HG03520 (cell line): ENCODE results near the gene EXOC1L.

ENCODE experiments used
- ATAC-seq: cut with Tn5 transposase; IDR thresholded peaks from one replicate; pipeline ENCODE4 v1.9.1; 2021; ENCODE audit warnings: mild to moderate bottlenecking, moderate library complexity; ENCODE audit not compliant: unreplicated experiment

EXOC1L gene, protein sequence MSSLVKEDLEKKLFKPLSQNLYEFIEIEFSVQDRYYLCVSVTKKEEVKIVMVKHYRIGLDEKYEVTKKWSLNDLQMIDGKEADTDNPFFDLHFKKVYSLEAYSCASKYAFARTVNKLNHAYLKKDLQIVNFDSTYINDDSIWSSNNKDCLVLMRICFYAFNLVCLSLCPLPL

DNA sequence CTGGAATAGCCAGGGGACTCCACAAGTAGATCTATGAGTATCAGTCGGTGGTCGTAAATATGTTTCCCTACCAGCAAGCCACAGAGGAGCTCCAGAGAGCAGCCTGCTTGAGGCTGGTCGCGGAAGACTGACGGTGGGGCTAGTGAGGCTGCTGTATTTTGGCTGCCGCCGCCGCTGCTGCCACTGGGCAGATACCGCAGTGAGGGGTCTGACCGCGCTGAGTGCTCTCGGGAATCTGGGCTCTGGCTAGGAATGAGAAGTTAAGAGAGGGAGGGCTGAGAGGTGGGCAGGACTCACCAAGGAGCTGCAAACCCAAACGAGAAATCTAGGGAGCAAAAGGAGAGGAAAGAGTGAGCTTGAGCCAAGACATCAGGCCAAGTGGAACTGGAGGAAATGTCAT is at the start of gene EXOC1L:
EXOC1L (plus strand) TSS at position 157 of the 400 bp plus-strand sequence; CDS start at position 394, 237 bp downstream.
- no peak for ATAC-seq

DNA sequence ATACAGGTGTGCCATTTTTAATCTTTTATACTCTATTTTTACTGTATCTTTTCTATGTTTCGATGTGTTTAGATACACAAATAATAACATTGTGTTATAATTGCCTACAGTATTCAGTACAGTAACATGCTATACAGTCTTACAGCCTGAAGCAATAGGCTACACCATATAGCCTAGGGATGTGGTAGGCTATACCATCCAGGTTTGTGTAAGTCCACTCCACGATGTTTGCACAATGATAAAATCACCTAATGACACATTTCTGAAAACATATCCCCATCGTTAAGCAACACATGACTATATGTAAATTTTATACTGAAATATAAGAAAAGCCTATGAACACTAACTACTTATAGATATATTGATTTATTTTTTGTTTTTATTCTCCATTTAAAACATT is 48.9 kb upstream of the EXOC1L start:
- no peak for ATAC-seq

DNA sequence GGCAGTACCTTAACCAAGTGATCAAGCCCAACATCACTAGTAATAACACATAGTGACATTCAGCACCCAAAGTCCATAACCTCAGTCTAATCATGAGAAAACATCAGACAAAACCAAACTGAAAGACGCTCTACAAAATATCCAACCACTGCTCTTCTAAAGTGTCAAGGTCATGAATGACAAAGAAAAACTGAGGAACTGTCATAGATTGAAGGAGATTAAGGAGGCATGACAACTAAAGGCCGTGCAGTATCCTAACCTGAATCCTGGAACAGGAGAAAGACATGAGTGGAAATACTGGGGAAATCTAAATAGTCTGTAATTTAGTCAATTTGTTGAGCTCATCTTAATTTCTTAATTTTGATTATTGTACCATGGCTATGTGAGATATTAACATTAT is 38.2 kb upstream of the EXOC1L start:
- no peak for ATAC-seq

DNA sequence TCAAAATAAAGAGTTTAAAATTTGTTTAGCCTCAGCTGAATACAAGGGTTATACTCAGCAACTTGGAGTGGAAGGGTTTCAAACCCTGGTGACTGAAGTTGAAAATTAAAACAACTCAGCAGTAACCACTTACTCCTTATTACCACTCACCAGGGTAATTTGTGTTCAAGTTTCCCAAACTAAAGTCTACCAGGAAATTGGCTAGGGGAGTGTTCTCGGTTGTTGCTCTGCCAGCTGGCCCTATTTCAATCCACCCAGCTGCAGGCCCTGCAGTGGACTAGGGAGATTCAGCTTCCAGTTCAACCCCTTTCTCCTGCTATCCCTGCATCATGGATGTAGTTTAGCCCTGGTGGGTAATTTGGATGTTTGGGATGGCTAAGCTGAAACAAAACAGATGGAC is 37.8 kb upstream of the EXOC1L start:
- no peak for ATAC-seq

DNA sequence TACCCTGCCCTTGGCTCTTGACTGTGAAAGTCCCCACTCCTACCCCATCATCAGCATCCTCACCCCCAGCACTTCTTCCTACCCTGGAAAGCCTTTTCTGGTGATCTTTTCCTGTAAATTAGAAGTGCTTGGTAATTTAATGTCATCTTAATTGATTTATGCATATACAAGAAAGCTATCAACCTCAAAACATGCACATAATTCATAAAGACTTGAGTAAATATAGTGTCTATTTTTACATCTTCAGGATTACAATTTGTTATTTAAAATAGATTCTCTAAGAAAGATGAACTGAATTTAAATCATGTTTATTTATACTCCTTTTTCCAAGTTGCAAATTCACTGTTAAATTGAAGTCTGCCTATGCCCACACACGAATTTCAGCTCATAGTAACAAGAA is 36.0 kb upstream of the EXOC1L start:
- ATAC-seq: no peak

DNA sequence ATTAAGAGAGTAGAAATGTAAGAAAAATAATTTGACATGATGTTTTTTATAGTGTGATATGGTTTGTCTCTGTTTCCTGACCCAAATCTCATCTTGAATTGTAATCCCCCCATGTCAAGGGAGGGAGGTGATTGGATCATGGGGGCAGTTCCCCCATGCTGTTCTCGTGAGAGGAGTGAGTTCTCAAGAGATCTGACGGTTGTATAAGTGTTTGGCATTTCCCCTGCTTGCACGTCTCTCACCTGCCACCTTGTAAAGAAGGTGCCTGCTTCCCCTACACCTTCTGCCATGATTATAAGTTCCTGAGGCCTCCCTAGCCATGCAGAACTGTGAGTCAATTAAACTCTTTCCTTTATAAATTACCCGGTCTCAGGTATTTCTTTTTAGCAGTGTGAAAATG is 34.8 kb upstream of the EXOC1L start:
- no peak for ATAC-seq

DNA sequence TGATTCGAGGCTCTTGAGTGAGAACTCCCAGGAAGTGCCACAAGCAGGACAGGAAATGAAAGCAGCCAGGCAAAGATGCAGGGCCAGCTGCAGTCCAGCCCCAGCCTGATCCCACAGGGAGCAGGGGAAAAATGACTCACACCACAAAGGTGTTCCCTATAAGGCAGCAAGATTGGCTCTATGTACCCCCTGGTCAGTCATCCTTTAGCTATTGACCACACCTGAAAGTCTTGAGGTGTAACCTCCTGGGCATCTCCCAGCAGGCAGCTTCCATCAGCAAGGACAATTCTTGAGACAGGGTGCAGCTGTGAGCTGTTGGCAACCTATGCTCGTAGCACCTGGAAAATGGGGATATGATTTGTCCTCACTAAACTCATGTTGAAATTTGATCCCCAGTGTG is 27.9 kb upstream of the EXOC1L start:
- ATAC-seq: no peak

DNA sequence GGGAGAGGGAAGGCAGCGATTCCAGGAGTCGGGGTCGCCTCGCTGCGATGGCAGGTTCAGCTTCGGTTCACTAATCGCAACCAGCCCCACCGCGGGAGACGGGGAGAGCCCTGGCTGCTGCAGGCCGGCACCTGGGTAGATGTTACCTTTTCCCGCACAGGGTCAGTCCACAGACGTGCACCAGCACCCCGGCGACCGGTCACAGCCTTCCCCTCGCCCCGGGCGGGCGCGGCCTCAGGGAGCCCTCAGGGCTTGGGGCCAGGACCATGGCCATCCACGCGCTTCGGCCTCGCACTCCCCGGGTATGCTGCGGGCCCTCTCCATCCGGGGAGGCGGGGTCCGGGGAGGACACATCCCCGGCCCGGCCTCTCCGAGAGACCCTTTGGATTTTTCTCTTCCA is 26.1 kb upstream of the EXOC1L start:
- no peak for ATAC-seq

DNA sequence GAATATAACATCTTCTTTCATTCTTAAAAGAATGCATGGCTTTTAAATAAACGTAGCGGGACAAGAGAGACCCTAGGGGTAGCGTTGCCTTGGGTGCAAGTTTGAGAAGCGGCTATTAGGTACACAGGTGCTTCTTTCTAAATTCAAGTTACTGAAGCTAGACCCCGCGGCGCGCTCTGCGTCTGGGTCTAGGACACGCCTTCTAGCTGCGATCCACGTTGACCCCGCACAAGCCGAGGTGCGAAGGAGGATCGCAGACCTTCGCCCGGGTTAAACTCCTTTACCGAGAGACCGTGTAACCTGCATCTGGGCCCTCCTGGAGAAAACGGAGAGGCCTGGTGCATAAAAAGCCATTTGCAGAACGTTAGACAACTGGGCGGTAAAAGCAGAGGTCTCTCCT is 25.5 kb upstream of the EXOC1L start:
- ATAC-seq: no peak

DNA sequence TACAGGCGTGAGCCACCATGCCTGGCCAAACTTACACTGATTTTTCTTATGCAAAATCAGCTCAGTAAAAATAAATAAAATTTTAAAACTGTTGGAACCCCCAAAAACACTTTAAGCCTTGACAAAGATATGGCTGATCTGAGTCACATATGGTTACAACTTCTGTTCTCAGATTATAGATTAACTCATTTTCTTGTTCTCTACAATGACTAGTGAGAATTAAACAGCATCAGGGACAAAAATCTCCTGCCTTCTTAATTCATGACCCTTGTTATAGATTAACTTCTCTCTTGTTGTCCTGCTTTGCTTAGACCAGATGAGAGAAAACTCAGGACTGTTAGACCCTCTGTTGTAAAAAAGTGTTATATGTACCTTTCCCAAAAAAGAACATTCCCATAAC is 24.2 kb upstream of the EXOC1L start:
- ATAC-seq: no peak

DNA sequence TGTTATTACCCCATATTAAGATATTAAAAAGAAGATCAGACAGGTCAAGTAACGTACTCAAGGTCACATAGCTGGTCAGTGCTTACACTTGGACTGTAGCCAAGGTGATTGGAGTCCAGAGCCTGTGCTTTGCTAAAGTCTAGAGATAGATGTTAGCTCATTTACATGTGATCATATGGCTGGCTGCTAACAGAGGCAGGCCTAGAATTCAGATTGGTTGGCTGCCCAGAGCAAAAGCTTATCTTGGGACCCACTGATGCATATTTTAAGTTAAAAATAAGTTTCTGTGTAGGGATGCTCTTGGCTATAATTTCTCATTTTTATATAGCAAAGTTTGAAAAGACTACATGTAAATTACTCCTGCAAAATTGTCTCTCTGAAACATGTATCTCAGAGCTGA is 18.1 kb upstream of the EXOC1L start:
- no peak for ATAC-seq

DNA sequence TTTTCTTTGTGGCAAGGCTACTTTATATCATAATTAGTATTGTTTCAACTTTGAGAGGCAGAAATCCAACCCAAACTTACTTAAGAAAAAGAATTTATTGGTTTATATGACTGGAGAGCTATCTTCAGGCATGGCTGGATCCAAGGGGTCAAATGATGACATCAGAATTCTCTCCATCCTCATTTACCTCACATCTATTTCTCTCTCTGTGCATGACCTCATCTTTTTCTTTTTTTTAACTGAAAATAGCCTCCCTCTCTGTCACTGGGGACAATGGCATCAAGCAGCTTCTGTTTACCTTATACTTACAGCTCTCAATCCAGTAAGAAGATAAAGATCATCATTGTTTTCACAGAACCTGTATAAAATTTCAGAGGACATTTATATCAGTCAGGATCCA is 12.0 kb upstream of the EXOC1L start:
- ATAC-seq: no peak

DNA sequence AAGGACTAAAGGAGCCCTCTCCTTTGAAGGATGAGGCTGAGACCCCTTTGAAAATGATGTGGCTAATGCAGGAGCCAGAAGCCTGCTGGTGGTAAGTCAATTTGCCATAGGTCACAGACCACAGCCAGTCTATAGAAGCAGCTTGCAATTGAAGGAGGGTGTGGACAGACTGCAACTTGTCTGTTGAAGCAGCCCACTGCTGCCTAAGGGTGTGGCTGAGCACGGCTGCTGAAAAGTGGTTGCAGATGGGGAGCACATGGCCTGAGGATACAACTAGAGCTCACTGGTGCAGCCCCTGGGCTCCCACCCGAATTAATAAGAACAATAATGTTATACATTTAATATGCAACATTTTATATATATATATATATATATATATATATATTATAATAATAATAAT is 11.4 kb upstream of the EXOC1L start:
- no peak for ATAC-seq

DNA sequence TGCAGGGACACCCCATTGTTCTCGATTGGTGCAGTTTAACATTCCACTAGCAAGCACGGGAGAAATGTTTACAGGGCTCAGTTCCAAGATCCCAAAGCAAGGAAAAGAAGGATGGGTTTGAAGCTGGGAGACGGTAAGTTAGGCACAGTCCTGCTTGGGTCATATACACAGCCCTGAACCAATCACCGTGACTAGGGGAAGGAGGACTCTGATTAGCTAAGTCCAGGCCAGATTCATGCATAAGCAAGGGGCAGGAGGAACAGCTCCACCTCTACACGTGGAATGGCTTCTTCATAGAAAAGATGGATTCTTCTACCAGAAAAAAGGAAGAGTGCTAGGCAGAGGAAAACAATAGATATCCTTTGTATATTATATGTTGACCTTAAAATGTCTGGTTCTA is 11.0 kb upstream of the EXOC1L start:
- ATAC-seq: no peak

DNA sequence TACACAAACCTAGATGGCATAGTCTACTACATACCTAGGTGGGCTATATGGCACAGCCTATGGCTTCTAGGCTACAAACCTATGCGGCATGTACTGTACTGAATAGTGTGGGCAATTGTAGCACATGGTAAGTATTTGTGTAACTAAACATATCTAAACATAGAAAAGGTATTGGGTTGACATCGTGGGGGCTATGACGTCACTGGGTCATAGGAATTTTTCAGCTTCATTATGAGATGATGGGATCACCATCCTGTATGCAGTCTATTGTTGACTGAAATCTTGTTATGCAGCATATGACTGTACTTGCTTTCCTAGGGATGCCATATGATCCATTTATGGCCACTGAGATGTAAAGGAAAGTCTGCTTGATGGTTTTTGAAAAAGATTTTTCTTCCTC is 1.9 kb upstream of the EXOC1L start:
- ATAC-seq: no peak

DNA sequence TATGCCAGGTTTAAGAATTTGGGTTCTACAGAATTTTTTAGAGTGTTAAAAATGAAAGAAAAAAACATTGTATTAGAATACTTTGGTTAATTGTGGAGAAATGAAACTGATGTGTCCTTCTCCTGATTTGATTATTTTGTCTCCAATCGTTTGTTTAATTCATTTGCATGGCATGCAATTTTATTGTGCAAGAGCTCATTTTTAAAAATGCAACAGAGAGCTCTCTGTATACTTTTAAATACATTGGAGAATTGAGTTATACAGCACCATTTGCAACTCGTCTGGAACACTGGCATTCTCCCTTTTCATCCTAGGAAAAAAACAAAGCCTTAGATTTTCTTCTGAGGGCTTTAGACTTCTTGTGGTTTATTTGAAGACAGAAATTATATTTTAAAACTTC is 689 bp downstream of the EXOC1L start:
- no peak for ATAC-seq

DNA sequence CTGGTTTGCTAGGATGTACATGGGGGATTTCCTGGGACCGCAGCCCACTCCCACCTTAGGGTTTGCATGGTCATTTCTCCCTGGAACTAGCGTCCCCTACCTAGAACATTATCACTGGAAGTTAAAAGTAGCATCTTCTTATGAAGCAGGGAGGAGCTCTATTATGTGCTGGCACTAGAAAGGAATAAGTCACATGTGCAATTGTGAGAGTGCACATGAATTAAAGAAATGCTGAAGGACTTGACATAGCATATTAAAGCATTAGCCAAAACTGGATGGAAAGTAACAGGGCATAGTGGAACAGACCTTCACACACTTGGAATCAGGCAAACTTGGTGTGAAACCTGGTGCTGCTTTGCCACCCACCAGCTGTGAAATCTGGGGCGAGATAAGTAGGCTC is 2.7 kb downstream of the EXOC1L start:
- no peak for ATAC-seq

DNA sequence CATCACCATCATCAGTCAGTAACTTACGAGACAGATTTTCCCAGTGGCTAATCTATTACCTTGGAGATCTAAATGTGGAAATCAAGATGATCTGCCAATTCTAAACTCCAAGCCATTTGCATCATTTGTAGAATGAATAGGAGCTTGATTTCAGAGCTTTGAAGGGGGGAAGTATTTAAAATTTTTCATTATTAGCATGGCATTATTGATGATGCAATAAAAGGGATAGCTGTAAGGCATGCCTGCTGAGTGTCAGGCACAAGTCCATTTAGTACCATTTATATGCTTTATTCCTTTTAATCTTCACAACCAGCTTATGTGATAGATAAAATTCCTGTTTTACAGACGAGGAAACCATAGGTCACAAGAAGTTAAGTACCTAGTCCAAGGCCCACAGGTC is 5.3 kb downstream of the EXOC1L start:
- no peak for ATAC-seq

DNA sequence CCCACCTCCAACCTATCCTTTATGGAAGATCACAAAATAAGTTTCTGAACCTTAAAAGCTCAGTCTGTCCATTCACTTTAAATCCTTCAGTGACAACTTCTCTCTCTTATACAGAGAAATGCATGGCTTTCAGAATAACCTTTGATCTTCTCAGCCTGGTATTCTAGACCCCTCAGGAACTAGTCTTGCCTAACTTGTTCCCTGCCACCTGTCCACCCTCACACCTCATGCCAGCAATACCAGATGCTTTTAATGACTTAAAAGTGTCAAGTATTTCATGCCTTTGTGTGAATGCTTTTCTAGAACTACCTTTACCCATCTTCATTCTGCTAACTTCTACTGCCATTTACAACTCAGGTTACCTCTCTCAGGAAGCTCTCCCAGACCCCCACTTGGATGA is 7.4 kb downstream of the EXOC1L start:
- no peak for ATAC-seq

DNA sequence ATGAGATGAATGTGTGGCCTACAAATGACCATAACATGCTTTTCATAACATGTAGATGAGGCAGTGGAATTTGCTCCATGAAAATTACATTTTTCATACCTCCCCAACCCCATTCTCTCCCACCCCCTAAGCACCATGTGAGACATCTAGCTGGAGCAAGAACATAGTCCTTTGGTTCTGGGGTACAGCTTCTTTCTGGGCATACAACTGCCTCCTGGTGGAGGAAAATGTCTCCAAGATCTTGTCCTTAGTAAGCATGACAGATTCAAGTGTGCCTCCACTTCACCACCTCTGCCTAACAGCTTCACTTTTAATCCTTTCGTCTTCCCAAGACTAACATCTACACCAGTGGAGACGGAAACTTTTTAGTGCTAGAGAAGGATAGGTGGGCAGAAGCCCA is 8.0 kb downstream of the EXOC1L start:
- ATAC-seq: no peak

DNA sequence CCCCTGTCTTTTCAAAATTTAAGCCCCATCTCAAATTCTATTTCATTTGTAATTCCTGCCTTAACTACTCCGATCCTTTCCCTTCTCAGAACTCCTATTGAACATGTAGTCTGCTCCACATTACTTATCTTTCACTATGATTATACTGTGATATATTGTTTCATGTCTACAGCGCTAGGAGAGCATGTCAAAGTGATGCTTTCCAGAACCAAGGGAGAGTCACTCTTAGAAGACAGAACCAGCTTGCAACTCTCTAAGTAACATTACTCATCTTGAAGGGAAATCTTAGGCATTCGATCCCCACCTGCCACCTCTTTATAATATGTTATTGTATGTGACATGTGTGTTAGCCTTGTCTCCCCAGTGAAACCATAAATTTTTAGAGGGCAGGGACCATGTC is 10.5 kb downstream of the EXOC1L start:
- no peak for ATAC-seq

DNA sequence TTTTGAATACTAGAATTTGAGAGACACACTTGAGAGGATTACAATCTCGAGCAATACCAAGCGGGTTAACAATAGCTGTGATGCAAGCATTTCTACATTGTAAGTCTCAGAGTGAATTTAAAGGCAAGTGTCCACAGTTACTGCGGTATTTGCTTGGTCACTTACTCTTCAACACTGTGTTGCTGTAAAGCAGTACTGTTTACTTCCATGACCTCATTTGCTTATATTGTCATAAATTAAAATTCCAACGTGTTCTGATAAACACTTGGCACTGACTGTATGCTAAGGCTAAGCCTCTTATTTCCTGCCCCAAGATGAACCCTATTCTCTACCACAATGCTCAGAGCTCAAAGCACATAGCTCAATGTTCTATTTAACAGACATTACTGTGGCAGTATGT is 11.1 kb downstream of the EXOC1L start:
- no peak for ATAC-seq

DNA sequence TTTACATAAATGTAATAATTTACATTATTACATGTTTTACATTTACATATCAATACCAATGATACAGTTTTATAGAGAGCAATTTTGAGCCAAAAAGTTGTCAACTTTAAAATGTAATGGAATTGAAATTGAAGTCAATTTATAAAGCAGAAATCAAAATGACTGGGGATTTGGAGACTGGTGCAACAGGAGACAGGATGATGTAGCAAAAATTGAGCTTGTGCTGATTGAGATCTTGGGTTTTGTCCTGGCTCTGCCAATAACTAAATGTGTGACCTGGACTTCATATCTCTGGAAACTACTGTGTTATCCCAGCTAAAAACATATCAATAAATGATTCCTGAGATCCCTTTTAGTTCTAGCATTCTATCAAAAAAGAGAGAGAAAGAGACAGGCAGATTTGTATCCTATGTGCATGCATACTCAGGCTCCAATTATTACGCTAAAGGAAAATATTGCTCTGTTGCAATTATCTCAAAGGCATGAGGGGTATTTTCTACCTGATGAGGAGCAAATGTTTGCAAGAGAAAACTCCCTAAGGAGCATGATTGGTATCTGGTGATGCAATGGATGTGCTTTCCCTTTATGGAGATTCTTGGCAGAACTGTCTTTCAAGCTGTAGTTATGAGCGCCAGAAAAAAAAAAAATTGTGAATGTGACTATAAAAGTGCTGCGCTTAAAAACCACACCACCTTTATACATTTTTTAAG is 14.7 kb downstream of the EXOC1L start:
- no peak for ATAC-seq
